Psoas muscle (tissue), 8 donors: Measurements from ENCODE around the gene ZNF469. TPM values are rescaled to one million over a fixed set of nuclear protein-coding genes. Genes with fewer than 3 reads are reported as not detected.

Source experiments
- ATAC-seq, 4 donors: fragments of 200-7000 bp; cut with Tn5 transposase; one replicate each; pipeline ENCODE4 v1.9.1; 2020; ENCODE audit warnings: moderate library complexity in 3 of 4, mild to moderate bottlenecking in 2 of 4
- DNase-seq, 2 donors: peaks; one replicate each; pipeline ENCODE4 v3.0.0-alpha.2; 2020
- H3K27ac ChIP-seq: fragments of 200-600 bp; one replicate; pipeline ENCODE4 v1.8.0; 2022
- H3K27me3 ChIP-seq, 3 donors: fragments of 200-600 bp in 1 of 3; one replicate each; pipeline versions ENCODE4 v1.6.1 to v1.8.0; 2013 to 2022; ENCODE audit warnings: low read length in 2 of 3, mild to moderate bottlenecking in 2 of 3, moderate library complexity in 1 of 3; ENCODE audit not compliant: insufficient read depth in 3 of 3
- H3K36me3 ChIP-seq, 2 donors: fragments of 200-600 bp in 1 of 2; one replicate each; pipeline versions ENCODE4 v1.6.1 to v1.8.0; 2013 to 2022; ENCODE audit warnings: low read depth in 1 of 2, mild to moderate bottlenecking in 1 of 2, moderate library complexity in 1 of 2; ENCODE audit not compliant: insufficient read depth in 1 of 2
- H3K4me1 ChIP-seq: fragments of 200-600 bp; one replicate; pipeline ENCODE4 v1.8.0; 2022
- H3K4me3 ChIP-seq: fragments of 200-600 bp; one replicate; pipeline ENCODE4 v1.8.0; 2022; ENCODE audit warnings: mild to moderate bottlenecking
- H3K9me3 ChIP-seq: fragments of 200-600 bp; one replicate; pipeline ENCODE4 v1.8.0; 2022
- CTCF ChIP-seq: fragments of 200-600 bp; IDR thresholded peaks from one replicate; pipeline ENCODE4 v1.8.0; 2022; ENCODE audit warnings: antibody characterized with exemption
- WGBS, 3 donors: extraction: QIAGEN DNeasy Blood & Tissue Kit; methylation state at CpG; one replicate each; pipeline versions ENCODE4 v1.1.6 to v1.1.7; 2013; 5-methylcytosine and 5-hydroxymethylcytosine counted together
- intact Hi-C, 2 donors: fragments of 100-400 bp; cut with DNase I; formaldehyde crosslinking; loops; one replicate each; pipeline versions ENCODE4 v1.11.0 to v1.14.2; 2022
- polyA plus RNA-seq, 3 donors: library from polyadenylated mRNA; stranded (reverse); fragments of 200-250 nt; gene quantifications; one replicate each; pipeline ENCODE4 v1.2.3, GENCODE V29; 2013
- total RNA-seq, 4 donors: library from RNA; stranded (reverse); fragmentation: NEBNext Ultra II Directional in 2 of 4; extraction: Animal tissue kit (Norgen Biotek cat#: 25700) in 2 of 4; gene quantifications; one replicate each; pipeline versions ENCODE4 v1.2.1 to v1.2.4, GENCODE V29; 2021 to 2023
- donor health status: healthy with polysubstance abuse.
- donor health status: DM: no; HTN: no; CAD: no; lungs with moderate emphysema.
- donor health status: Bipolar disorder and iron deficiency.
- donor health status: healthy.
- donor health status: DM: yes; HTN: yes; CAD: no.
- donor health status: DM: no; HTN: no; CAD: no.
- donor health status: DM: no; HTN: no; CAD: no.
- donor health status: DM: yes; HTN: yes; CAD: no.

The ZNF469 gene
- total and polyA plus RNA-seq, 7 donors = 0.08 to 1.7 (median 0.30) TPM

DNA sequence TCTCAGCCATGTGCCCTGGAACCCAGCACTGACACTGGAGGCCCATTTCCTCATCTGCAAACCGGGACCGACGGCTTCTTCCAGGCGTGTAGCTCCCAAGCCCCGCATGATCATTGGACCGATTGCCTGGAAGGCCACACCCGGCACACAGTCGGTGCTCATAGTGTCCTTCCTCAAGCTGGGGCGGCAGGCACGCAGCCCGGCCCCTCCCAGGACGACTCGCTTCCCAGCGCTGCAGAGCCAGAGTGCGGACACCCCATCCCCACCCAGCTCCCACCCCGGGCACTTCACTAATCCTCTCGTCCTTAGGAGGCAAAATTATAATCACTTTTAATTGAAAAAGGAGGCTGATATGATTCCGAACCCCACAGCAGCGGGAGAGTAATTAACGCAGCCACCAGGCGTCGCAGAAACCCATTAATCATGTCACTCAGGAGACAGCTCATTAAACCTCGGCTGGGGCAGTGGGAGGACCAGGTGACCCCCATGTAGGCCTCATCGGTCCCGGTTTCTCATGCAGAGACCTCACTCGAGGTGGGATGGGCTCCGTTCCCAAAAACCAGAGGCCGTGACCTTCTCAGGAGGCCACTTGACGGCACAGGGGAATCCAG lies 33.1 kb downstream of the ZNF469 start:
- Histone ChIP-seq H3K9me3 (no peaks in the 10 kb centered on the region), H3K27ac (no peak overlapping the region), H3K4me3 (no peak overlapping the region), H3K4me1 (no peaks in the 10 kb centered on the region), H3K27me3 (no peaks in the 10 kb centered on the region), H3K36me3 (no peaks in the 10 kb centered on the region)
- no peak for ATAC-seq
- no peak for TF ChIP-seq CTCF
- no peak for DNase-seq
- intact Hi-C loops = no loop called here
- 77 to 83% (median 80%) methylated on average over 29 of the region's 29 CpGs for WGBS, 3 donors

GRCh38 chr16:88416686-88417085 lies 33.9 kb downstream of the ZNF469 start:
- no peaks in the 10 kb centered on the region for H3K27me3 ChIP-seq
- H3K27ac ChIP-seq = no peak overlapping the region
- H3K4me3 ChIP-seq = no peak overlapping the region
- WGBS, 3 donors = 89 to 92% (median 91%) methylated on average over 16 to 17 of the region's 17 CpGs
- ATAC-seq (no peak), DNase-seq (no peak)
- no peaks in the 10 kb centered on the region for H3K36me3 ChIP-seq
- no peak for TF ChIP-seq CTCF
- H3K9me3 ChIP-seq = no peaks in the 10 kb centered on the region
- intact Hi-C loops = no loop called here
- no peaks in the 10 kb centered on the region for H3K4me1 ChIP-seq

DNA sequence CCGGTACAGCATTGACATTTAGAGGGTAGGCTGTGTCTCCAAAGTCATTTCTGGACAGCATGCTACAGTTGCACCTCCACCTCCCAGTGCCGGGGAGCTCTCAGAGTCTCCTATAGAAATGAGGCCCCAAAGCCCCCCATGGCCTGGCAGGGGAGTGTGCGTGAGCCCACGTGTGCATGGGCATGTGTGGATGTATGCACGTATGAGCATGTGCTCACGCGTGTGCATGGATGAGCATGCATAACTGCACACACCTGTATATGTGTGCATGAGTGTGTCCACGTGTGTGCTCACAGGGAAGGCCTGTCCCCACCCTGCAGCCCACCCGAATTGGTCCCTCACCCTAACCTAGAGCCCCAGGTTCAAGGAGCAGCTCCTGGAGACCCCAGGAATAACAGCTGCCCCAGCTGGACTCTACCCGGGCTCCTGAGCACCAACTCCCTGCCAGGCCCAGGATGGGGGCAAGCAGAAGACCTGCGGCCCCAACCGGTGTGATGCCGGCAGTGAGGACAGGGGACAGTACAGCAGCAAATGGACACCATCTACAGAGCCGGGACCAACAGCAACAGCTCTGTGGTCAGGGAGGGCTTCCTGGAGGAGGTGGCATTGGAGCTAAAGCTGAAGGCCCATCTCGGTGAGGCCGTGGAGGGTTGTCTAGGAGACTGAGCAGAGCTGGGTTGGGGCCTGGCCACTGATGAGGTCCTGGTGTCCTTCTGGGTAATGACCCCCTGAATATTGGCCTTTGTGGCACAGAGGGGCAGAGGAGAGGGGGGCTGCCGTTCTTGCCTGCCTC lies 35.1 kb downstream of the ZNF469 start:
- ATAC-seq = no peak
- intact Hi-C loops = no loop called here

GRCh38 chr16:88418869-88419268 lies 36.1 kb downstream of the ZNF469 start:
- Histone ChIP-seq H3K27ac (no peak overlapping the region), H3K36me3 (no peaks in the 10 kb centered on the region), H3K4me1 (no peaks in the 10 kb centered on the region), H3K9me3 (no peaks in the 10 kb centered on the region), H3K27me3 (no peaks in the 10 kb centered on the region), H3K4me3 (no peak overlapping the region)
- intact Hi-C loops = no loop called here
- DNase-seq = no peak
- no peak for ATAC-seq
- 50 to 56% (median 54%) methylated on average over 15 to 18 of the region's 18 CpGs for WGBS, 3 donors
- no peak for TF ChIP-seq CTCF

More for the DNA sequence above, 35.1 kb downstream of the ZNF469 start:
- Histone ChIP-seq H3K9me3 (no peaks in the 10 kb centered on the region), H3K27ac (no peak overlapping the region), H3K36me3 (no peaks in the 10 kb centered on the region), H3K4me3 (no peak overlapping the region), H3K4me1 (no peaks in the 10 kb centered on the region), H3K27me3 (no peaks in the 10 kb centered on the region)
- DNase-seq = no peak
- WGBS, 3 donors = 82 to 85% (median 82%) methylated on average over 17 of the region's 17 CpGs
- no peak for TF ChIP-seq CTCF
